H1 (cell line): ENCODE results near the gene KIF1C. TPM values are rescaled to one million over a fixed set of nuclear protein-coding genes. Genes with fewer than 3 reads are reported as not detected.

Experiments
- CTCF ChIA-PET: fragments of 300-600 bp; sonication (Branson Sonifier 250); formaldehyde crosslinking; loops from one replicate; lab custom pipeline; 2021; ENCODE audit not compliant: partially characterized antibody; lab: Charles Lee
- POLR2A ChIA-PET: fragments of 300-600 bp; sonication (Branson Sonifier 250); formaldehyde crosslinking; loops from one replicate; lab custom pipeline; 2021; ENCODE audit warnings: inconsistent platforms; ENCODE audit not compliant: partially characterized antibody; lab: Charles Lee
- DNase-seq, 2 experiments: peaks; one replicate each; pipeline versions ENCODE4 v3.0.0 to v3.0.0-alpha.2; 2010 to 2022; ENCODE audit warnings: low spot score in 2 of 2, low read depth in 1 of 2, mixed read lengths in 1 of 2
- FAIRE-seq: peaks from 2 replicates; lab custom pipeline; 2011; peaks lifted over from hg19 to GRCh38; lab: Jason Lieb, UNC
- H2AFZ ChIP-seq: 2 replicates; pipeline ENCODE4 v1.8.1; 2012; ENCODE audit warnings: low read length, inconsistent platforms
- H2AK5ac ChIP-seq: 2 replicates; pipeline ENCODE4 v1.6.1; 2013; ENCODE audit warnings: low read depth, low read length
- H2BK120ac ChIP-seq: replicated peaks from 2 replicates; pipeline ENCODE3; 2013; ENCODE audit warnings: low read depth, low read length, inconsistent platforms
- H2BK12ac ChIP-seq: 2 replicates; pipeline ENCODE4 v1.6.1; 2013; ENCODE audit warnings: low read depth, low read length
- H2BK15ac ChIP-seq: 2 replicates; pipeline ENCODE4 v1.6.1; 2013; ENCODE audit warnings: low read length
- H2BK20ac ChIP-seq: 2 replicates; pipeline ENCODE4 v1.6.1; 2013; ENCODE audit warnings: low read length
- H2BK5ac ChIP-seq: 2 replicates; pipeline ENCODE4 v1.6.1; 2013; ENCODE audit warnings: low read depth, low read length
- H3K14ac ChIP-seq: 2 replicates; pipeline ENCODE4 v1.6.1; 2013; ENCODE audit warnings: inconsistent platforms; ENCODE audit not compliant: insufficient read length
- H3K18ac ChIP-seq: 2 replicates; pipeline ENCODE4 v1.6.1; 2013; ENCODE audit warnings: low read length; ENCODE audit errors: extremely low read depth
- H3K23ac ChIP-seq: 2 replicates; pipeline ENCODE4 v1.6.1; 2013; ENCODE audit warnings: inconsistent platforms; ENCODE audit not compliant: insufficient read length
- H3K23me2 ChIP-seq: 2 replicates; pipeline ENCODE4 v1.6.1; 2013; ENCODE audit warnings: low read depth, low read length
- H3K27ac ChIP-seq: 2 replicates; pipeline ENCODE4 v1.6.1; 2011; ENCODE audit warnings: low read depth, low read length, inconsistent platforms
- H3K27me3 ChIP-seq, 4 experiments: replicated peaks in 1 of 4; 1 replicate in 1 of 4; 2 replicates in 3 of 4; pipeline versions ENCODE4 v1.6.1 to v1.8.1; 2011 to 2013; ENCODE audit warnings: low read length in 3 of 4, mild to moderate bottlenecking in 3 of 4, inconsistent platforms in 2 of 4, mixed read lengths in 2 of 4, moderate library complexity in 1 of 4; ENCODE audit not compliant: control insufficient read depth in 3 of 4, insufficient read depth in 3 of 4; ENCODE audit errors: extremely low read depth in 1 of 4
- H3K36me3 ChIP-seq, 4 experiments: 2 replicates each; pipeline versions ENCODE4 v1.6.1 to v1.8.1; 2011 to 2013; ENCODE audit warnings: mild to moderate bottlenecking in 4 of 4, low read length in 3 of 4, moderate library complexity in 2 of 4, control low read depth in 1 of 4, inconsistent platforms in 1 of 4; ENCODE audit not compliant: insufficient read depth in 4 of 4, control insufficient read depth in 2 of 4
- H3K4ac ChIP-seq: replicated peaks from 2 replicates; pipeline ENCODE3; 2013; ENCODE audit warnings: low read length, low read depth, mixed read lengths, inconsistent platforms; ENCODE audit not compliant: insufficient read length
- H3K4me1 ChIP-seq, 4 experiments: replicated peaks in 1 of 4; 1 replicate in 1 of 4; 2 replicates in 3 of 4; pipeline versions ENCODE4 v1.6.1 to v1.8.1; 2011 to 2013; ENCODE audit warnings: low read length in 3 of 4, inconsistent platforms in 2 of 4, mixed read lengths in 1 of 4; ENCODE audit not compliant: insufficient read depth in 4 of 4, control insufficient read depth in 3 of 4
- H3K4me2 ChIP-seq, 2 experiments: 2 replicates each; pipeline versions ENCODE4 v1.6.1 to v1.8.1; 2011 to 2013; ENCODE audit warnings: low read depth in 2 of 2, low read length in 2 of 2, control low read depth in 1 of 2, inconsistent platforms in 1 of 2, mild to moderate bottlenecking in 1 of 2; ENCODE audit not compliant: insufficient read depth in 1 of 2
- H3K4me3 ChIP-seq, 4 experiments: fragments of 200-600, 300-600 bp in 1 of 4; sonication (generic), shearing (Covaris generic), sonication (Bioruptor Twin) in 1 of 4; 2 replicates each; pipeline versions ENCODE4 v1.5.1 to v1.8.1; 2011 to 2016; ENCODE audit warnings: low read length in 4 of 4, low read depth in 3 of 4, control low read depth in 2 of 4, inconsistent platforms in 2 of 4, mild to moderate bottlenecking in 2 of 4, mixed read lengths in 1 of 4, moderate library complexity in 1 of 4; ENCODE audit not compliant: insufficient read depth in 2 of 4; ENCODE audit errors: extremely low read depth in 1 of 4
- H3K56ac ChIP-seq: replicated peaks from 2 replicates; pipeline ENCODE3; 2013; ENCODE audit warnings: low read depth, mild to moderate bottlenecking, mixed read lengths, low read length, inconsistent platforms; ENCODE audit not compliant: insufficient read length
- H3K79me1 ChIP-seq: 2 replicates; pipeline ENCODE4 v1.6.1; 2013; ENCODE audit warnings: low read depth, low read length, control low read depth
- H3K79me2 ChIP-seq, 2 experiments: 2 replicates each; pipeline versions ENCODE4 v1.6.1 to v1.8.1; 2012 to 2013; ENCODE audit warnings: low read length in 2 of 2, mild to moderate bottlenecking in 2 of 2, inconsistent platforms in 1 of 2; ENCODE audit not compliant: insufficient read depth in 2 of 2, control insufficient read depth in 1 of 2
- H3K9ac ChIP-seq, 4 experiments: replicated peaks in 1 of 4; 1 replicate in 1 of 4; 2 replicates in 3 of 4; pipeline versions ENCODE4 v1.6.1 to v1.8.1; 2011 to 2013; ENCODE audit warnings: low read depth in 3 of 4, low read length in 3 of 4, control low read depth in 2 of 4, mild to moderate bottlenecking in 2 of 4, moderate library complexity in 2 of 4, inconsistent platforms in 1 of 4; ENCODE audit errors: extremely low read depth in 1 of 4
- H3K9me3 ChIP-seq, 2 experiments: 2 replicates each; pipeline versions ENCODE4 v1.6.1 to v1.8.1; 2012 to 2013; ENCODE audit warnings: mild to moderate bottlenecking in 2 of 2, moderate library complexity in 2 of 2, control low read depth in 1 of 2, inconsistent platforms in 1 of 2, low read depth in 1 of 2, low read length in 1 of 2, mixed read lengths in 1 of 2; ENCODE audit not compliant: insufficient read depth in 2 of 2
- H4K20me1 ChIP-seq, 2 experiments: replicated peaks in 1 of 2; 2 replicates each; pipeline versions ENCODE3 to v1.8.1; 2011 to 2013; ENCODE audit warnings: inconsistent platforms in 2 of 2, low read length in 2 of 2, mild to moderate bottlenecking in 1 of 2; ENCODE audit not compliant: insufficient read depth in 2 of 2, control insufficient read depth in 1 of 2
- H4K5ac ChIP-seq: 2 replicates; pipeline ENCODE4 v1.6.1; 2013; ENCODE audit warnings: low read length, low read depth, mixed read lengths, inconsistent platforms; ENCODE audit not compliant: insufficient read length
- H4K8ac ChIP-seq: 2 replicates; pipeline ENCODE4 v1.8.0; 2013; ENCODE audit warnings: mild to moderate bottlenecking, moderate library complexity, low read length, inconsistent platforms; ENCODE audit not compliant: insufficient read depth; ENCODE audit errors: extremely low read depth
- H4K91ac ChIP-seq: replicated peaks from 2 replicates; pipeline ENCODE3; 2013; ENCODE audit warnings: low read length, mixed read lengths, inconsistent platforms; ENCODE audit not compliant: insufficient read length
- CBX8 ChIP-seq: fragments of 300-800, 300-1000 bp; sonication (generic); IDR thresholded peaks from 2 replicates; pipeline ENCODE4 v1.7.1; 2016; ENCODE audit warnings: low read depth, low read length, borderline replicate concordance
- EGR1 ChIP-seq: IDR thresholded peaks from 2 replicates; pipeline ENCODE4 v1.6.1; 2011; ENCODE audit warnings: low read depth, low read length, borderline replicate concordance
- POU5F1 ChIP-seq: IDR thresholded peaks from 2 replicates; pipeline ENCODE4 v1.6.1; 2011; ENCODE audit warnings: low read depth, mild to moderate bottlenecking, low read length, moderate library complexity
- RNF2 ChIP-seq: fragments of 200-900, 300-1000 bp; sonication (generic); IDR thresholded peaks from 2 replicates; pipeline ENCODE4 v1.7.1; 2016; ENCODE audit warnings: borderline replicate concordance, low read depth, mild to moderate bottlenecking, antibody characterized with exemption, low read length; ENCODE audit not compliant: poor library complexity, severe bottlenecking; ENCODE audit errors: missing control alignments
- SAP30 ChIP-seq: fragments of 300-600 bp; sonication (generic); IDR thresholded peaks from 2 replicates; pipeline ENCODE4 v1.7.1; 2012; ENCODE audit warnings: low read length, moderate library complexity, mild to moderate bottlenecking, inconsistent platforms; ENCODE audit not compliant: insufficient read depth, insufficient replicate concordance
- SP1 ChIP-seq: IDR thresholded peaks from 2 replicates; pipeline ENCODE4 v1.6.1; 2011; ENCODE audit warnings: low read depth, low read length
- SP4 ChIP-seq: IDR thresholded peaks from 2 replicates; pipeline ENCODE4 v1.6.1; 2012; ENCODE audit warnings: low read length, inconsistent platforms
- TBP ChIP-seq: IDR thresholded peaks from 2 replicates; pipeline ENCODE4 v1.6.1; 2011; ENCODE audit warnings: low read depth, low read length, improper control_type of control experiment
- TCF12 ChIP-seq: IDR thresholded peaks from 2 replicates; pipeline ENCODE4 v1.6.1; 2011; ENCODE audit warnings: low read depth, mild to moderate bottlenecking, low read length
- ZNF274 ChIP-seq: IDR thresholded peaks from 2 replicates; pipeline ENCODE4 v1.7.0; 2012; ENCODE audit warnings: low read length, borderline replicate concordance; ENCODE audit errors: extremely low read depth
- WGBS, 2 experiments: shearing (Covaris generic) in 1 of 2; methylation state at CpG; one replicate each; pipeline versions ENCODE4 v1.1.6 to v1.1.7; 2013 to 2015; ENCODE audit warnings: low lambda C conversion rate in 2 of 2, mixed read lengths in 2 of 2, inconsistent platforms in 1 of 2, low coverage in 1 of 2, missing lambda C conversion rate in 1 of 2; ENCODE audit not compliant: insufficient replicate concordance in 2 of 2, insufficient coverage in 1 of 2, insufficient read length in 1 of 2; ENCODE audit errors: extremely low coverage in 1 of 2, missing lambda C conversion rate in 1 of 2; 5-methylcytosine and 5-hydroxymethylcytosine counted together
- polyA plus RNA-seq, 7 experiments: library from polyadenylated mRNA; depleted of rRNA in 3 of 7; stranded (reverse) in 5 of 7; unstranded in 2 of 7; fragments of >200 nt in 5 of 7; fragments of 200-250 nt in 2 of 7; gene quantifications; 1 replicate in 5 of 7; 2 replicates in 1 of 7; 4 replicates in 1 of 7; pipeline versions ENCODE4 v1.2.1 to v1.2.3, GENCODE V29; 2011 to 2013; ENCODE audit warnings: missing spikeins in 2 of 7, mixed read lengths in 2 of 7
- total RNA-seq: library from RNA; stranded (reverse); fragmentation: NEBNext Ultra II Directional; extraction: Animal tissue kit (Norgen Biotek cat#: 25700); gene quantifications from 2 replicates; pipeline ENCODE4 v1.2.1, GENCODE V29; 2021

KIF1C gene
- total and polyA plus RNA-seq, 2 of the 8 experiments (the other 6 are each of a cell fraction or from before 2014, with no cell fraction given) = 14.3 to 114 TPM

DNA sequence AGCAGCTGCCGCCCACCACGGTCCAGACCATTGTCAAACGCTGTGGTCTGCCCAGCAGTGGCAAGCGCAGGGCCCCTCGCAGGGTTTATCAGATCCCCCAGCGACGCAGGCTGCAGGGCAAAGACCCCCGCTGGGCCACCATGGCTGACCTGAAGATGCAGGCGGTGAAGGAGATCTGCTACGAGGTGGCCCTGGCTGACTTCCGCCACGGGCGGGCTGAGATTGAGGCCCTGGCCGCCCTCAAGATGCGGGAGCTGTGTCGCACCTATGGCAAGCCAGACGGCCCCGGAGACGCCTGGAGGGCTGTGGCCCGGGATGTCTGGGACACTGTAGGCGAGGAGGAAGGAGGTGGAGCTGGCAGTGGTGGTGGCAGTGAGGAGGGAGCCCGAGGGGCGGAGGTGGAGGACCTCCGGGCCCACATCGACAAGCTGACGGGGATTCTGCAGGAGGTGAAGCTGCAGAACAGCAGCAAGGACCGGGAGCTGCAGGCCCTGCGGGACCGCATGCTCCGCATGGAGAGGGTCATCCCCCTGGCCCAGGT, 24.5 kb downstream of the KIF1C start:
- Histone ChIP-seq H2BK120ac (no peak overlapping the region), H3K4me3 (no peak overlapping the region), H2BK20ac (no peak overlapping the region), H3K36me3 (peaks cover 7 to 43% (median 22%) of the 10 kb centered on the region in 4 experiments), H3K4me2 (no peak overlapping the region), H3K4me1 (no peaks in the 10 kb centered on the region), H3K27me3 (no peaks in the 10 kb centered on the region), H3K79me2 (no peaks in the 10 kb centered on the region), H3K23ac (no peak overlapping the region), H2BK12ac (no peak overlapping the region), H3K79me1 (no peaks in the 10 kb centered on the region), H2AFZ (no peak overlapping the region), H2AK5ac (no peak overlapping the region), H3K9me3 (no peaks in the 10 kb centered on the region), H4K5ac (no peak overlapping the region), H4K20me1 (peaks cover 0 to 5% of the 10 kb centered on the region in 2 experiments), H4K8ac (no peak overlapping the region), H2BK15ac (no peak overlapping the region), H3K23me2 (no peaks in the 10 kb centered on the region), H3K56ac (no peak overlapping the region), H2BK5ac (no peak overlapping the region), H3K14ac (no peak overlapping the region), H4K91ac (no peak overlapping the region), H3K4ac (no peak overlapping the region), H3K18ac (no peak overlapping the region), H3K9ac (no peak overlapping the region), H3K27ac (no peak overlapping the region)
- POLR2A ChIA-PET = interaction anchor here (0.8 to 2.6 kb wide), 9 partner anchors 9 to 79 kb away, joined by 3 to 10 read pairs (median 4); no protein-coding TSS in a partner anchor
- no peak for DNase-seq
- CTCF ChIA-PET = interaction anchor here (0.7 to 5.4 kb wide), 6 partner anchors 8 to 41 kb away, joined by 3 to 21 read pairs (median 4); partner anchors contain the start of gene SLC52A1
- no peak for FAIRE-seq
- WGBS, 2 experiments = 90% methylated on average over 30 of the region's 30 CpGs; no CpG with 5 or more reads in 1 of the 2 experiments
- TF ChIP-seq TBP = no peak
- TF ChIP-seq SP4 = no peak
- no peak for TF ChIP-seq TCF12
- no peak for TF ChIP-seq RNF2
- TF ChIP-seq POU5F1 = no peak
- TF ChIP-seq SP1 = no peak
- no peak for TF ChIP-seq EGR1
- TF ChIP-seq CBX8 = no peak
- TF ChIP-seq SAP30 = no peak
- TF ChIP-seq ZNF274 = no peak
